GM19239 (cell line): ENCODE data around the gene MYO1E.
"Not testable (repeated sequence)": the region's sequence is repeated elsewhere in the genome, so short reads cannot be mapped to it uniquely, and the experiment has no call there.

Experiments used
- DNase-seq: peaks from one replicate; pipeline ENCODE4 v3.0.0; 2011; ENCODE audit warnings: low spot score; ENCODE audit not compliant: insufficient read length
- FAIRE-seq: peaks from 2 replicates; lab custom pipeline; 2011; peaks lifted over from hg19 to GRCh38; lab: Jason Lieb, UNC

MYO1E gene

DNA sequence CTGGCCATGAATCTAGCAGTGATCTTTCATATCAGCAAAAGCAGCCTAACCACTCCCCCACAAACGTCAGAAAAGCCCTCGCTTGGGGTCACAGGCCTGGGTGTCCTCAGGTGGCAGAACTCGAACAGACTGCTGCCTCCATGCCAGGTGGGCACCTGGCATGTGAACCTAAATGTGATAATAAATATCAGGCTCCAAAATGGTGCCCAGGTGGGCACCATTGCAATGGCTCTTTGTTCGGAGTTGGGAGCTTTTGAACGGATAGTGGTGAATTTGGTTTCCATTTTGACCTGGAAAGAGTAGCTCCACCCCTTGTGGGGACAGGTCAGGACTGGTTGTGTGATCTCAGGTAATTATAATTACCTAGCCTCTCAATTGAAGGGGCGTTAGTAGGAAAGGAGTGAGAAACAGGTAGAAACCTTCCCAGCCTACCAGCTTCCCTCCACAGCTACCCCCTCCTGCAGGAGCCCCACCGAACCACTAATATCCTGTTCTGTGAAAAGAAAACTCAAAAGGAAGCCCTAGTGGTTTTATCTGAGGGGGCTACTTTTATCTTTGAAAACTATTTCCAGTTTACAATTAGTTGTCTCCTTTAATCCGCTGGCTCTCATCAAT, 18.1 kb downstream of the MYO1E start:
- DNase-seq (no peak), FAIRE-seq (peak; percentile 28)

DNA sequence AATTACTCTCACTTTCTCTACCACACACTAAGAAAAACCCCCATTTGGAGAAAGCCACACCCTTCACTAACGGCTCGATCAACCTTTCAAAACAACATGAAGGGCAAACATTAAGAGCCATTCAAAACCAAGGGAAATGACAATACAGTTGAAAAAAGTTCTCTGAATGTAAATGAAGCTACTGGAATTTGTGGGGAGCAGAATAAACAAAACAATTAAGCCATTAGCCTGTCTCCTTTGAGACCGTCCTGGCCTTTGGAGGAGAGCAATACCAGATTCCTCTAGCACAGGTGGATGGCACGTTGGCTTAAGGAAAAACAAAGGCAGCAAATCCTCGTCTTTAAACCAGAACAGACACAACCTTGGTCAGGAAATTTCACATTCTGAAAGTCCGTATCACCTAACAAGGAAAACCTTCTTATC, 18.7 kb downstream of the MYO1E start:
- FAIRE-seq (peak; percentile 85), DNase-seq (no peak)

DNA sequence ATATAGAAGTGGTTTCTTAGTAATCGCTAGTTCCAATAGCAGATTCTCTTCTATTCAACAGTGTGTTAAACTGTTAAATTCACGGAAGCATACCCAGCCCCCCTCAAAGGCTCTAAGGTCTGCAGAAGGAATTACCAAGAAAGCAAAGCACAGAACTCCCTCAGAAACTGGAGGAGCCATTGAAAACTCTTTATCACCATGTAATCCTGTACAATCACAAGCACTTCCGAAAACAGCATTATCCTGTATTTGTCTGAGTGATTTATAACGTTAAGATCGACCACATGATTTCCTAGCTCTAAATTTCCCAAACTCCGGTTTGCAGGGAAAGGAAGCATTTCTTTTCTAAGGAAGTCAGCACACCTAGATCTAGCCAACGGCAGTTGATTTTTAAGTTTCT, 20.0 kb downstream of the MYO1E start:
- no peak for FAIRE-seq
- DNase-seq: no peak

DNA sequence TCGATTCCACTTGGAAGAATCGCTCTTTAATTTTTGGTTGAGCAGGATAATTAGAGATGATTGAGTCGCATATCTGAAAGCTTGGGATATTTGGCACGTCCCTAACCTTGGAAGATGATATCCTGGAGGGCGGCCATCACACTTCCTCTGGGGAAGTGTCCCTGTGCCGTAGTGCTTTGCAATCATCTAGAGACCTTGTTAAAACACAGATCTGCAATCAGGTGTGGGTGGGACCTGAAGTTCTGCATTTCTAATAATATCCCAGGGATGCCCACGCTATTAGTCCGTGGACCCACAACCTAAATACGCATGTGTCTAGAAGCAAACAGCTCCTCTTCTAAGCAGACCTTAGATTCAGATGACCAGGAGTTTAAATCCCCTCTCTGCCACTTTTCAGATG, 20.5 kb downstream of the MYO1E start:
- peak; percentile 58 for FAIRE-seq
- DNase-seq: no peak

DNA sequence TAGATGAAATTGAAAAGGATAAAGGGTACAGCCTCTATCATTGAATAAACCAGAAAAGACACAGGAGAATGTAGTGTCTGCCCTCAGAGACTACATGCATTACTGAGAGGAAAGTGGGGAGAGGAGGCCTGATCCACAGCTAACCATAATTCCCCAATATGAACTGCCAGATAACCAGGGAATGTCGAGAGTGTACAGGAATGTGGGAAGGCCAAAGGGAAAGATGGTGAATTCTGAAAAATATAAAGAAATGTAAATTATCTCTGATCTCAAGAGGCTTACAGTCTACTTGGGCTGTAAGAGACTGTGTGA, 22.3 kb downstream of the MYO1E start:
- FAIRE-seq (no peak), DNase-seq (no peak)

DNA sequence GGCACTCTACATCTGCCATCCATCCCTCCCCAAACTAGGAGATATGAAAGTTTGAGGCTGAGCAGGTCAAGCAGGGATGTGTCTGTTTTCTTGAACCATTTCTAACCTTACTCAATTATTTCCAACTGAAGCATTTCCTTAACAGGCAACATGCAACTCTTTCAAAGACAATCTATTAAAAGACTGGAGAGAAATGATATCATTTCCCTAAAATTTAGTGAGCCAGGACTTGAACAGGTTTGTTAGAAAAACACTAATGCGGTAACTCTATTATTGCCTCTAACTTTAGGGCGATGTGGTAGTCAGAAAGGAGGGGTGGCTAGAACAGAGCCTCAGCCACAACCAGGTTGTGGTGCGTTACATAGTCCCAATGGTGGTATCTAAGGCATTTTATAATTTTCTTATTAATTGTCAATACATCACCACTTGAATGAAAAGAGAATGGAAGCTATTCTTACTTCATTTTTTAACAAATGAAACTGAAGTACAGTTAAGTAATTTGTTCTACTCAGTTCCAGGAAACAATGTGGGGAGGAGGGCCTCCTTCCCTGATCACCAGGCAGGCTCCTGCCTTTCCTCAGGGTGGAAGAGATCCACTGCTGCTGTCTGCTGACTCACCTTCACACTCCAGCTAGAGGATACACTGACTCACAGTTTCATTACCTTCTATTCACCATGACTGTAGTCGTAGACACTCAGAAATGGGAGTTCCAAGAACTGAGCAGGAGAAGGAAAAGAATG, 22.8 kb downstream of the MYO1E start:
- no peak for FAIRE-seq
- no peak for DNase-seq

DNA sequence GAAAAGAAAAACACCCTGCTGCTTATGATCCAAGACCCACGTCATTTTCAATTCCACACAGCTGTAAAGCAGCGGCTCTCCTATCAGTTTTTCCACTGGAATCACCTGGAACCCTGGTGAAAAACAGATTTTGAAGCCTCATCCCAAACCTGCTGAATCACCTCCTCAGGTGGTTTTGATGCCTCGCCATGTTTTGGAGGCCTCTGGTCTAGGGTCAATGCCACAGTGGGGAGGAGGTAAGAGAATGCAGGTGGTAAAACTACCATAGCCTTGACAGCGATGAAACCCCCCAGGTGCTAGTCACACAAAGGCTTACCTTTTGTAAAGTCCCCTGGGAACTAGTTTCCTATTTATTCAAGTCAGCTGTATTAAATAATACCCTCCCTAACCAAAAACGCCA, 24.8 kb downstream of the MYO1E start:
- FAIRE-seq (no peak), DNase-seq (no peak)

DNA sequence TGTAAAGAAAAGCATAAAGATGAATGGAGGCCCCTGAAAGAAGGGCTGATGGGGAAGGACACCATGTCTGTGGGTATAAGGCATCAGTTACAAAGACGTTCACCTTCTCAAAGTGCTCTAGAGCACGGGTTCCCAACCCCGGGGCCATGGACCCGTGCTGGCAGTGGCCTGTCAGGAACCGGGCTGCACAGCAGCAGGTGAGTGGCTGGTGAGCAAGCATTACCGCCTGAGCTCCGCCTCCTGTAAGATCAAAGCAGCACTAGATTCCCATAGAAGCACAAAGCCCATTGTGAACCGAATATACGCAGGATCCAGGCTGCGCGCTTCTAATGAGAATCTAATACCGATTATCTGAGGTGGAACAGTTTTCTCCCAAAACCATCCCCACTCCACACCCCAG, 25.7 kb downstream of the MYO1E start:
- FAIRE-seq (no peak), DNase-seq (no peak)

DNA sequence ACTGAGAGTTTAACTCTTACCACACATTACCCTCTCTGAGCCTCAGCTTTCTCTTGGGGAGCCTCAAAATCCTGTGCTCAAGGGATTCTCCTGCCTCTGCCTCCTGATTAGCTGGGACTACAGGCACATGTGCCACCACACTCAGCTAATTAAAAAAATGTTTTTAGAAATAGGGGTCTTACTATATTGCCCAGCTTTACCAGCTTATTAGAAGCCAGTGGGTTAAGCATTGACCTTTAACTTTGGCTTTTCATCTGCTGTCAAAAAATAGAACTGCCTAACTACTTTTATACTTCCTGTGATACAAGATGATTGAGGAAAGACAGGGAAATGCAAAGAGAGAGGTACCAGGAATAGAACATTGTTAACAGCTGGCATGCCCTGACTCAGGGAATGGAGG, 27.3 kb downstream of the MYO1E start:
- DNase-seq: no peak
- no peak for FAIRE-seq

DNA sequence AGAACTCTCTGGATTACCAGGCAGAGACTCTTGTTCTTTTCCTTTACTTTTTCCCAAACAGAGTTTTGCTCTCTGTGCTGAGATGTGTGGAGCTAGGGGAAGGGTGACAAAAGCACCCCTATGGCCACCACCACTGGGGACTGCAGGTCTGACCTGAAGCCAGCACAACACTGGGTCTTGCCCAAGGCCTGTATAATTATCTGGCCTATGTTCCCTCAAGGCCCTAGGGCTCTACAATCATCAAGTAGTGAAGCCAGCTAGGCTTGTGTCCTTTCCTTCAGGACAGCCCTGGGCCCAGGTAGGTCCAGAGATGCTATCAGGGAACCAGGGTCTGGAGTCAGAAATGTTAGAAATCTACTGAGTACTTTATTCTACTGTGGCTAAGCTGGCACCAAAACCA, 28.4 kb downstream of the MYO1E start:
- no peak for FAIRE-seq
- DNase-seq: no peak

DNA sequence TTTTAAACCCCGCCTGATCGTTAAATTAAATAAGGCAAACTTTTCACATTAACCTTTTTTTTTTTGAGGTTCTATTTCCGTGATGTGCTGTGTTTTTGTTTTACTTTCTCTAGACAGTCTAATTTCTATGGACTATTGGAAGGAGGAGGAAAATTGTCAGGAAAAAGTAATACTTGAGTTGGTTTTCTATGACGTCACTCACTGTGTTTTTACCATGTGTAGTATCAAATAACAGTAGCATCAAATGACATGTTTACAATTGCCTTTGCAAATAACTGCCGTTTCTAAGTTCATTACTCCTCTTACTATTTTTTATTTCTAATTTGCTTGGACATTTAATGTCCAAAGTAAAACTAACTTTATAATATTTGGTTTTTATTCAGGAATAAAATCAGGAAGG, 32.3 kb downstream of the MYO1E start:
- FAIRE-seq (peak; percentile 14), DNase-seq (no peak)

DNA sequence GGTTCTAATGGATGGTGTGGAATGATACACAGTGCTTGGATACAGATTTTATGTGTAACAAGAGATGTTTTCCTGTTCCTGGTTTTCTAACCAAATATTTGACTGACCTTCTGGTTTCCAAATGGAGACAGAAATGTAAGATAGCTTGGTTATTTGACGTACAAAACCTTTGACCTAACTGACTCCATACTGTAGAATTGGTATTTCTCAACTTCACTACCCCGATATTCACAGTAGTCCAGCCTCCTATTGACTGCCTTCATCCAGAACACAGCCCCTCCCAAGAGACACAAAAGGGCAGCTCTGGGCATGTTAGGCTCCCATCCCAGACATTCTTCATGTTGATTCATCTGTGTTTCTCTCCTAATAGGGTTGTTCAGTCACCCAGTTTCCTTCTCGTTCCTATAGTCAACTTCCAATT, 33.4 kb downstream of the MYO1E start:
- FAIRE-seq (no peak), DNase-seq (no peak)

DNA sequence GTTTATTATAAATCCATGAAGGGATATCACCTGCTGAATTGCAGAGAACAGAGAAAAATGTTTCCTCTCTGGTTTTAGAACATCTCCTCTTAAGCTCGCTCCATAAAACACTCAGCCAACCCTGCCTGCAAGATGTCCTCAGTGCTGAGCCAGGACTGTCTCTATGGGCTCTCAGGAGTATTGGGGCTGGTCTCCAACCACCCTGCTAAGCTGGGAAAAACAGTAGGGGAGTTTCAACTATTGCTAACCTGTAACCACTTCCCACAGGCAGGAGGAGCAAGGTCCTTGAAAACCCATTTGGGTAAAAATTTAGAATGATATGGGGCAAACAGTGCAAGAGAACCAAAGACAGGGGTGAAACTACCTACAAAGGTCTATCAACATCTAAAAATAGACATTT, 34.3 kb downstream of the MYO1E start:
- DNase-seq (no peak), FAIRE-seq (no peak)

DNA sequence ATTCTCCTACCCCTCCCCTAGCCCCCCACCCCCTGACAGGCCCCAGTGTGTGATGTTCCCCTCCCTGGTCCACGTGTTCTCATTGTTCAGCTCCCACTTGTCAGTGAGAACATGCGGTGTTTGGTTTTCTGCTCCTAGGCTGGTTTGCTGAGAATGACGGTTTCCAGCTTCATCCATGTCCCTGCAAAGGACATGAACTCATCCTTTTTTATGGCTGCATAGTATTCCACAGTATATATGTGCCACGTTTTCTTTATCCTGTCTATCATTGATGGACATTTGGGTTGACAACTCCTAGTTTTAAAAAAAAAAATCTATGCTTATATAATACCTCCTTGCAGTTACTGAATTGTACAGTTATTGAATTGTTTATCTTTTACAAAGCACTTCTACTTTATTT, 35.9 kb downstream of the MYO1E start:
- DNase-seq, FAIRE-seq: not testable (repeated sequence)

DNA sequence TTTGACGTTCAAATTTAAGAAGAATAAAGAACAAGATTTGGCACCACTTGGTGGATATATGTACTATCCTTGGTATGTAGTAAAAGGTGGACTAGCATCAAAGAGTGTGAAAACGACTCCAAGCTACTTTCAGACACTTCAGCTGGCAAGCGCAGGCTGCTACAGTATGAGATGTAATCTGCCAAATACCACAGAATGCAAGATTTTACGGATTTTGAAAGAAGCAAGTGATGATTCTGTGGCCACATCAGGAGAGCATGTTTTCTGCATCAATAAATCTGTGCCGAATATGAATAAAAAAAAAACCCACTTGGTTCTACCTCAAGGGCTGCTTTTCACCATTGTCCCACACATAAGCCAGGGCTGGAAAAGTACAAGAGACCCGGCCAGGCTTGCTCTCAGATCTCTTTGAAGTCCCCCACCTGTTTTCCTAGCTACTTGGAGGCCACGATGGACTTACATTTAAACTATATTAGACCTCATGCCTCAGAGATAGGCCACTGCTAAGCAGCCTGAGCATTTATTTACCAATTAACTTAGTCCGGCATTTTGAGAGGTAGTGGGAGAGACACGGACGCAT, 37.4 kb downstream of the MYO1E start:
- FAIRE-seq: no peak
- no peak for DNase-seq

DNA sequence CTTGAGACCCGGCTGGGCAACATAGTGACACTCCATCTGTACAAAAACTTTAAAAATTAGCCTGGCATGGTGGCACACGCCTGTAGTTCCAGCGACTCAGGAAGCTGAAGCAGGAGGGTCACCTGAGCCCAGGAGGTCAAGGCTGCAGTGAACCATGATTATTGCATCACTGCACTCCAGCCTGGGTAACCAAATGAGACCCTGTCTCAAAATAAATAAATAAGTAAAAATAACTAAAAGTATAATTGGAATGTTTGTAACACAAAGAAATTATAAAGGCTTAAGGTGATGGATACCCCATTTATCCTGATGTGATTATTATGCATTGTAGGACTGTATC, 38.6 kb downstream of the MYO1E start:
- DNase-seq: no peak
- FAIRE-seq: no peak

DNA sequence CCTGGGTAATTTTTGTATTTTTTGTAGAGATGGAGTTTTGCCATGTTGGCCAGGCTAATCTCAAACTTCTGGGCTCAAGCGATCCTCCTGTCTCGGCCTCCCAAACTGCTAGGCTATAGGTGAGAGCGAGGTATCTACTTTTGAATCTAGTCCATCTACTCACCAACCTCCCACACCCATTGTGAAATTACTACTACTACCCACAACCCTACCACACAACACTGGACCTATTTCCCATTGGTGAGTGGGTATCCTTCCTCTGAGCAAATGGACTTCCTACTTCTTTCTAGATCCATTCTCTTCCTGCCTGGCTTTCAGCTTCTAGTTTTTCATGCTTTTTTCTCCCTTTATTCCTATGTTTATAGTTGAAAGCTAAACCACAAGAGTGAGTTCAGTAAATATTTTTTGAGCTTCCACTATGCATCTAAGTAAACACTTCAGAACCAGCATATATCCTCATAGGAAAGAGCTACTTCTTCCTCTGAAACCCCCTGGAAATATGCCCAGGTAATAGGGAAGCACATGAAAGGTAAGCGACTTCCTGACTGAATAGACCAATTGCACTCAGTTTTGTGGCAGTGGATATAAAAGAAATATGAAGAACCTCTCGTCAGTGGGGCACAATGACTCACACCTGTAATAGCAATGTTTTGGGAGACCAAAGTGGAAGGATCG, 39.1 kb downstream of the MYO1E start:
- FAIRE-seq: no peak
- no peak for DNase-seq

DNA sequence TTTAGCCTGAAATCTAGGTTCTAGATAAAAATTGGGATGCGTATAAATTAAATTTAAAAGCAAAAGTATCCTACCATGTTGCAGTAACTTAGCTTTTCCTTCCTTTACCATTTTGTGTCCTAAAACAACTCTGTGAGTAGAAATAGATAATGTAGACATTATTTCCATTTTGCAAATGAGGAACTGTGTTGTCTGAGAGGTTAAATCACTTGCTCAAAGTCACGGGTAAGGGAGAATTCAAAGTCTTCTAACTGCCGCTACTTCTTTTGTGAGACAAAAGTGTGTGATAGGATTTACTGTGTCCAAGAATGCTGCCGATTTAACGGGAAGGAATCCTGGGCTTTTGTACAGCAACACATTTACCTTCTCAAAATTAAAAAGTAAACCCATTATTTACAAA, 40.7 kb downstream of the MYO1E start:
- FAIRE-seq (no peak), DNase-seq (no peak)

DNA sequence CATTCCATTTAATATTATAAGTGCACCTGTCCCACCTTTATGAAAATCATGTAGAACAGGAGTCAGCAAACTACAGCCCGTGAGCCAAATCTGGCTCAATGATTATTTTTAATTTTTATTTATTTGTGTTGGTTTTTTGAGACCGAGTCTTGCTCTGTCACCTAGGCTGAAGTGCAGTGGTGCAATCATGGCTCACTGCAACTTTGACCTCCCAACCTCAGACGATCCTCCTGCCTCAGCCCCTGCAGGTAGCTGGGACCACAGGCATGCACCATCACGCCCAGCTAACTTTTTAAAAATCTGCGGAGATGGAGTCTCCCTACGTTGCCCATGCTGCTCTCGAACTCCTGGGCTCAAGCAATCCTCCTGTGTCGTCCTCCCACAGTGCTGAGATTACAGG, 42.0 kb downstream of the MYO1E start:
- DNase-seq (no peak), FAIRE-seq (no peak)

DNA sequence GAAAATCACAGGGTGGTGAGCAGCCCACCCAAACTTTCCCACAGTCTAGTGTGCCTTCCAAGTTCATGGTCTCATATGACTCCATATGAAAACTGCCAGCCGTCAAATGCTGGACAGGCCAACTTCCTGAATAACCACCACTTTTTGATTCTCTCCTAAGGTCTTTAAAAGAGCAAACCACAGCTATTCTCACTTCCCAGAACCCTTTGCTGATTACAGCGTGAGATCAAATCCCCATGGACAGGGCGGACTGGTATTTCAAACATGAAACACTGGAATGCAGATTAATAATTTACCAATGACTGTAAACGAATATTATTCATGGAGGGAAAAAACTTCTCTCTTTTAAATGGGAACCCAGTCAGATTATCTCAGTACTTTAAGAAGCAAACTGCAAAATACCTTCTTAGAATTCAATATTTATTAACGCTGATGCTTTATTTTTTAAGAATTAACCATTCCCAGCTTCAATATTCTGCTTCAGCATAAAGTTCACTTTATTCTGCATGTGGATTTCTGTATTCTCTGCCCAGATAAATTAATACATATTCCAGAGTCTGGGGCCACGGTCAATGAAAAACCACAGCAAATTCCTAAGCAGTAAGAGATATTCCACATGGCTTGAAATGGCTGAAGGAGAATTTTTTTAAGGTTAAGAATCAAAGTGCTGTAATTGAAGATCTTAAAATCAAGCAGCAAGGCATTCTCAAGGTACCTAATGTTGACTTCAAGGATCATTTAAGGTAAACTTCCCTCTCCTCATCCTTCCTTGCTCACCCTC, 42.9 kb downstream of the MYO1E start:
- DNase-seq (no peak), FAIRE-seq (peak; percentile 53)

DNA sequence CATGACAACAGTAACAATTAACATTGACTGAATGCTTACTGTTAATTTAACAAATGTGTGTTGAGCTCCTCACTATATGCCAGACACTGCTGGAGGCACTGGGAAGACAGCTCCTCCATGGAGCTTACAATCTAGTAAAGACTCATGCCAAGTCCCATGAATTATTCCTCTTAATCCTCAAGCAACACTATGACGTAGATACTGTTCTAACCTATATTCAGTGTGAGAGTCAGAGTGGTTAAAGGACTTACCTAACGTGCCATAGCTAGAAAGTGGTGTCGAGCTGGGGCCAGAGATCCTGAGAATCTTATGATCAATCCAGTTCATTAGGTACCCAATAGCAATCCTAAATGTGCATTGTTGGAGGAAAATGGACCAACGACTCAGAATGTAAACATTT, 43.6 kb downstream of the MYO1E start:
- DNase-seq (no peak), FAIRE-seq (no peak)
